HT-29 (cell line): Measurements from ENCODE around the gene RFX8. TPM values are rescaled to one million over a fixed set of nuclear protein-coding genes. Genes with fewer than 3 reads are reported as not detected.
"Not testable (repeated sequence)": the region's sequence is repeated elsewhere in the genome, so short reads cannot be mapped to it uniquely, and the experiment has no call there.

Experiments
- DNase-seq: peaks from one replicate; pipeline ENCODE4 v3.0.0-alpha.2; 2015; ENCODE audit warnings: low spot score
- total RNA-seq: library from RNA; depleted of rRNA; stranded (reverse); fragments of >200 nt; shearing (Covaris generic); gene quantifications from 2 replicates; pipeline ENCODE4 v1.2.3, GENCODE V29; 2014

Gene RFX8
- total RNA-seq, 1 experiment from 2014 or later = not detected

- DNase-seq = no peak
These were observed 11.4 kb upstream of the RFX8 start for GRCh38 chr2:101486258-101486701.

GRCh38 chr2:101485856-101486255 is 10.9 kb upstream of the RFX8 start:
- no peak for DNase-seq

- no peak for DNase-seq
These were observed 5.9 kb upstream of the RFX8 start for GRCh38 chr2:101480764-101481163.

GRCh38 chr2:101479810-101480209 is 4.9 kb upstream of the RFX8 start:
- no peak for DNase-seq

- no peak for DNase-seq
These were observed 4.4 kb upstream of the RFX8 start for GRCh38 chr2:101479328-101479727.

- DNase-seq = no peak
These were observed 3.5 kb upstream of the RFX8 start for GRCh38 chr2:101478181-101479001.

- DNase-seq = no peak
These were observed 2.6 kb upstream of the RFX8 start for GRCh38 chr2:101477556-101477955.

GRCh38 chr2:101476605-101477208 is 1.8 kb upstream of the RFX8 start:
- no peak for DNase-seq

- DNase-seq = no peak
These were observed 806 bp downstream of the RFX8 start for GRCh38 chr2:101473911-101474701.

- no peak for DNase-seq
These were observed 1.4 kb downstream of the RFX8 start for GRCh38 chr2:101473591-101473910.

GRCh38 chr2:101469863-101470262 is 5.0 kb downstream of the RFX8 start:
- DNase-seq = no peak

GRCh38 chr2:101467306-101467705 is 7.6 kb downstream of the RFX8 start:
- no peak for DNase-seq

GRCh38 chr2:101466426-101466825 is 8.5 kb downstream of the RFX8 start:
- DNase-seq = no peak

- no peak for DNase-seq
These were observed 10.1 kb downstream of the RFX8 start for GRCh38 chr2:101464841-101465240.

- no peak for DNase-seq
These were observed 10.8 kb downstream of the RFX8 start for GRCh38 chr2:101463911-101464641.

- no peak for DNase-seq
These were observed 11.5 kb downstream of the RFX8 start for GRCh38 chr2:101463421-101463820.

GRCh38 chr2:101461381-101461780 is 13.5 kb downstream of the RFX8 start:
- DNase-seq = no peak

GRCh38 chr2:101454408-101454807 is 20.5 kb downstream of the RFX8 start:
- not testable (repeated sequence) for DNase-seq

- no peak for DNase-seq
These were observed 23.9 kb downstream of the RFX8 start for GRCh38 chr2:101450965-101451364.

- no peak for DNase-seq
These were observed 28.0 kb downstream of the RFX8 start for GRCh38 chr2:101446869-101447268.

- DNase-seq = peak; percentile 8
These were observed 32.2 kb downstream of the RFX8 start for GRCh38 chr2:101442667-101443061.
